Uterus (tissue), 2 donors: ENCODE measurements around the gene SYT14.

Source experiments
- POLR2A ChIP-seq, 2 donors: fragments of 450-650 bp; IDR thresholded peaks; one replicate each; pipeline ENCODE4 v1.6.1; 2016; ENCODE audit warnings: antibody characterized with exemption in 2 of 2, mild to moderate bottlenecking in 1 of 2, moderate library complexity in 1 of 2
- TF ChIP-seq, protein P1 (sequence below), 4 experiments: fragments of 200-600 bp in 2 of 4; fragments of 450-650 bp in 2 of 4; sonication (generic) in 2 of 4; IDR thresholded peaks; one replicate each; pipeline ENCODE4 v1.5.1; 2016 to 2019; ENCODE audit warnings: antibody characterized with exemption in 4 of 4, mild to moderate bottlenecking in 2 of 4, moderate library complexity in 1 of 4

DNA sequence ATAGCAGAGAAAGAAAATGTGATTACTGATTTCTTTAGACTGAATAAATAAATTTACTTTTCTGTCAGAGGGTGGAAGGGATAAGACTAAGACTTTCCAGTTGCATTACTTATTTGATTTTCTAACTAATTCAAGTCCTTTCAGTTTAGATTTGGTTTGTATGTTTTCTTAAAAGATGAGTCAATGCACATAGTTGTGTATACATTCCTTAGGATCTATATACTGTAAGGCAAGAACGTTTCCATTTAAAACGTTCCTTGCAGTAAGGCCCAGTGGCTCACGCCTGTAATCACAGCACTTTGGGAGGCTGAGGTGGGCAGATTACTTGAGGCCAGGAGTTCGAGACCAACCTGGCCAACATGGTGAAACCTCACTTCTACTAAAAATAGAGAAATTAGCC, 280.0 kb downstream of the SYT14 start:
- TF ChIP-seq, protein P1, sequence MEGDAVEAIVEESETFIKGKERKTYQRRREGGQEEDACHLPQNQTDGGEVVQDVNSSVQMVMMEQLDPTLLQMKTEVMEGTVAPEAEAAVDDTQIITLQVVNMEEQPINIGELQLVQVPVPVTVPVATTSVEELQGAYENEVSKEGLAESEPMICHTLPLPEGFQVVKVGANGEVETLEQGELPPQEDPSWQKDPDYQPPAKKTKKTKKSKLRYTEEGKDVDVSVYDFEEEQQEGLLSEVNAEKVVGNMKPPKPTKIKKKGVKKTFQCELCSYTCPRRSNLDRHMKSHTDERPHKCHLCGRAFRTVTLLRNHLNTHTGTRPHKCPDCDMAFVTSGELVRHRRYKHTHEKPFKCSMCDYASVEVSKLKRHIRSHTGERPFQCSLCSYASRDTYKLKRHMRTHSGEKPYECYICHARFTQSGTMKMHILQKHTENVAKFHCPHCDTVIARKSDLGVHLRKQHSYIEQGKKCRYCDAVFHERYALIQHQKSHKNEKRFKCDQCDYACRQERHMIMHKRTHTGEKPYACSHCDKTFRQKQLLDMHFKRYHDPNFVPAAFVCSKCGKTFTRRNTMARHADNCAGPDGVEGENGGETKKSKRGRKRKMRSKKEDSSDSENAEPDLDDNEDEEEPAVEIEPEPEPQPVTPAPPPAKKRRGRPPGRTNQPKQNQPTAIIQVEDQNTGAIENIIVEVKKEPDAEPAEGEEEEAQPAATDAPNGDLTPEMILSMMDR (IDR thresholded peaks at IDR 0.05): no peak
- TF ChIP-seq POLR2A (IDR thresholded peaks at IDR 0.05): no peak
